ENCODE data around the gene ENTPD6. TPM values are rescaled to one million over a fixed set of nuclear protein-coding genes. Genes with fewer than 3 reads are reported as not detected.

The ENTPD6 gene
- total RNA-seq, 3 donors from 2014 or later (not counting 1 experiment from before 2014, with no cell fraction given): 36.4 to 43.1 (median 41.4) TPM

GRCh38 chr20:25236450-25237304 lies 41.2 kb downstream of the ENTPD6 start:
- Mint-ChIP-seq H3K9me3 (no peaks in the 10 kb centered on the region), H3K27me3 (ENCODE audit: low read depth in 2 of 2) (peaks cover 20 to 23% of the 10 kb centered on the region in 2 donors), H3K4me1 (peaks cover 0 to 8% of the 10 kb centered on the region in 2 donors), H3K4me3 (no peak overlapping the region), H3K36me3 (no peaks in the 10 kb centered on the region), H3K27ac (no peak overlapping the region)
- Histone ChIP-seq H3K36me3 (ENCODE audit: control insufficient read depth, insufficient read depth, low read length) (no peaks in the 10 kb centered on the region), H3K9me3 (ENCODE audit: control insufficient read depth, insufficient read depth, low read length) (no peaks in the 10 kb centered on the region), H3K27me3 (ENCODE audit: control insufficient read depth, insufficient read depth, low read length) (no peaks in the 10 kb centered on the region), H3K27ac (ENCODE audit: low read length) (no peak overlapping the region), H3K4me3 (ENCODE audit: low read length) (no peak overlapping the region), H3K4me1 (ENCODE audit: control insufficient read depth, insufficient read depth, low read length) (no peaks in the 10 kb centered on the region)
- intact Hi-C loops (cut with micrococcal nuclease): no loop called here
- whole genome bisulfite sequencing (ENCODE audit: insufficient coverage): 79% methylated on average over 15 of the region's 15 CpGs
- no peak for ATAC-seq
- no peak for TF ChIP-seq CTCF (IDR thresholded peaks at IDR 0.05)
- no peak for DNase-seq

GRCh38 chr20:25237610-25238318 lies 42.3 kb downstream of the ENTPD6 start:
- DNase-seq: peak in 1 of 2 donors; percentile 19
- no peaks in the 10 kb centered on the region for H3K36me3 Mint-ChIP-seq

GRCh38 chr20:25238319-25239037 lies 43.0 kb downstream of the ENTPD6 start:
- Mint-ChIP-seq H3K9me3 (no peaks in the 10 kb centered on the region), H3K36me3 (no peaks in the 10 kb centered on the region), H3K4me3 (no peak overlapping the region), H3K27ac (no peak overlapping the region), H3K4me1 (peaks cover 0 to 8% of the 10 kb centered on the region in 2 donors), H3K27me3 (ENCODE audit: low read depth in 2 of 2) (peaks cover 32% of the 10 kb centered on the region in 2 donors)
- Histone ChIP-seq H3K4me1 (ENCODE audit: control insufficient read depth, insufficient read depth, low read length) (no peaks in the 10 kb centered on the region), H3K27ac (ENCODE audit: low read length) (no peak overlapping the region), H3K27me3 (ENCODE audit: control insufficient read depth, insufficient read depth, low read length) (no peaks in the 10 kb centered on the region), H3K4me3 (ENCODE audit: low read length) (no peak overlapping the region), H3K9me3 (ENCODE audit: control insufficient read depth, insufficient read depth, low read length) (no peaks in the 10 kb centered on the region), H3K36me3 (ENCODE audit: control insufficient read depth, insufficient read depth, low read length) (no peaks in the 10 kb centered on the region)
- intact Hi-C loops (cut with micrococcal nuclease): no loop called here
- WGBS (ENCODE audit: insufficient coverage): 90% methylated on average over 12 of the region's 12 CpGs
- no peak for TF ChIP-seq CTCF (IDR thresholded peaks at IDR 0.05)
- ATAC-seq (no peak), DNase-seq (no peak)

More at GRCh38 chr20:25237610-25238318, 42.3 kb downstream of the ENTPD6 start:
- H3K27ac Mint-ChIP-seq: no peak overlapping the region
- Histone ChIP-seq H3K27ac (ENCODE audit: low read length) (no peak overlapping the region), H3K27me3 (ENCODE audit: control insufficient read depth, insufficient read depth, low read length) (no peaks in the 10 kb centered on the region), H3K36me3 (ENCODE audit: control insufficient read depth, insufficient read depth, low read length) (no peaks in the 10 kb centered on the region), H3K9me3 (ENCODE audit: control insufficient read depth, insufficient read depth, low read length) (no peaks in the 10 kb centered on the region), H3K4me1 (ENCODE audit: control insufficient read depth, insufficient read depth, low read length) (no peaks in the 10 kb centered on the region), H3K4me3 (ENCODE audit: low read length) (no peak overlapping the region)
- no peaks in the 10 kb centered on the region for H3K9me3 Mint-ChIP-seq
- ATAC-seq: peak; percentile 30 to 53 (median 50)
- intact Hi-C loops (cut with micrococcal nuclease): no loop called here
- peaks cover 29 to 32% of the 10 kb centered on the region in 2 donors for H3K27me3 Mint-ChIP-seq (ENCODE audit: low read depth in 2 of 2)
- peaks cover 0 to 8% of the 10 kb centered on the region in 2 donors for H3K4me1 Mint-ChIP-seq
- 68% methylated on average over 9 of the region's 10 CpGs for WGBS (ENCODE audit: insufficient coverage)
- no peak overlapping the region for H3K4me3 Mint-ChIP-seq
- TF ChIP-seq CTCF (IDR thresholded peaks at IDR 0.05): no peak
